ENCODE measurements around the gene DBP.
A peak's percentile ranks its signal among the peaks of the same experiment; 100 is the strongest.

The DBP gene

GRCh38 chr19:48618278-48618915 is 18.8 kb downstream of the DBP start:
- in situ Hi-C loops (cut with HindIII; ENCODE audit: low pct_ligation_motif_present, low pct_unique_long_range_greater_than_20kb, low sequenced_read_pairs), result no loop called here
- DNase-seq, result no peak

GRCh38 chr19:48617146-48617937 is 19.8 kb downstream of the DBP start:
- in situ Hi-C loops (cut with HindIII; ENCODE audit: low pct_ligation_motif_present, low pct_unique_long_range_greater_than_20kb, low sequenced_read_pairs), result no loop called here
- no peak for DNase-seq

GRCh38 chr19:48616491-48617056 is 20.6 kb downstream of the DBP start:
- in situ Hi-C loops (cut with HindIII; ENCODE audit: low pct_ligation_motif_present, low pct_unique_long_range_greater_than_20kb, low sequenced_read_pairs), result no loop called here
- DNase-seq, result no peak

GRCh38 chr19:48616041-48616436 is 21.1 kb downstream of the DBP start:
- DNase-seq, result no peak
- in situ Hi-C loops (cut with HindIII; ENCODE audit: low pct_ligation_motif_present, low pct_unique_long_range_greater_than_20kb, low sequenced_read_pairs), result no loop called here

GRCh38 chr19:48615231-48616040 is 21.7 kb downstream of the DBP start:
- DNase-seq, result no peak
- in situ Hi-C loops (cut with HindIII; ENCODE audit: low pct_ligation_motif_present, low pct_unique_long_range_greater_than_20kb, low sequenced_read_pairs), result no loop called here

GRCh38 chr19:48614436-48615230 is 22.5 kb downstream of the DBP start, which contains the start of gene FAM83E:
Gene FAM83E (minus strand): TSS chr19:48615076. CDS start chr19:48613372, 1,704 bp downstream.
- in situ Hi-C loops (cut with HindIII; ENCODE audit: low pct_ligation_motif_present, low pct_unique_long_range_greater_than_20kb, low sequenced_read_pairs), result no loop called here
- DNase-seq, result no peak

- in situ Hi-C loops (cut with HindIII; ENCODE audit: low pct_ligation_motif_present, low pct_unique_long_range_greater_than_20kb, low sequenced_read_pairs), result no loop called here
- DNase-seq, result no peak
These were observed 23.2 kb downstream of the DBP start for GRCh38 chr19:48613852-48614435.

- no peak for DNase-seq
These were observed 23.9 kb downstream of the DBP start for GRCh38 chr19:48613024-48613851.

GRCh38 chr19:48611872-48612271 is 25.3 kb downstream of the DBP start:
- no peak for DNase-seq
- in situ Hi-C loops (cut with HindIII; ENCODE audit: low pct_ligation_motif_present, low pct_unique_long_range_greater_than_20kb, low sequenced_read_pairs), result no loop called here

More at GRCh38 chr19:48613024-48613851, 23.9 kb downstream of the DBP start:
- in situ Hi-C loops (cut with HindIII; ENCODE audit: low pct_ligation_motif_present, low pct_unique_long_range_greater_than_20kb, low sequenced_read_pairs), result no loop called here

- no peak for DNase-seq
- in situ Hi-C loops (cut with HindIII; ENCODE audit: low pct_ligation_motif_present, low pct_unique_long_range_greater_than_20kb, low sequenced_read_pairs), result no loop called here
These were observed 27.5 kb downstream of the DBP start for GRCh38 chr19:48609571-48610108.

GRCh38 chr19:48608798-48609263 is 28.3 kb downstream of the DBP start:
- in situ Hi-C loops (cut with HindIII; ENCODE audit: low pct_ligation_motif_present, low pct_unique_long_range_greater_than_20kb, low sequenced_read_pairs), result no loop called here
- DNase-seq, result peak; percentile 59

- in situ Hi-C loops (cut with HindIII; ENCODE audit: low pct_ligation_motif_present, low pct_unique_long_range_greater_than_20kb, low sequenced_read_pairs), result no loop called here
- no peak for DNase-seq
These were observed 29.8 kb downstream of the DBP start for GRCh38 chr19:48607359-48607755.

- no peak for DNase-seq
- in situ Hi-C loops (cut with HindIII; ENCODE audit: low pct_ligation_motif_present, low pct_unique_long_range_greater_than_20kb, low sequenced_read_pairs), result no loop called here
These were observed 30.5 kb downstream of the DBP start, which contains the start of gene SPACA4 for GRCh38 chr19:48606463-48607358. Gene SPACA4 (plus strand): TSS chr19:48606742. CDS start chr19:48606979, 237 bp downstream.

GRCh38 chr19:48603850-48604249 is 33.3 kb downstream of the DBP start:
- DNase-seq, result no peak
- in situ Hi-C loops (cut with HindIII; ENCODE audit: low pct_ligation_motif_present, low pct_unique_long_range_greater_than_20kb, low sequenced_read_pairs), result no loop called here

- in situ Hi-C loops (cut with HindIII; ENCODE audit: low pct_ligation_motif_present, low pct_unique_long_range_greater_than_20kb, low sequenced_read_pairs), result no loop called here
- no peak for DNase-seq
These were observed 33.7 kb downstream of the DBP start for GRCh38 chr19:48603449-48603848.

GRCh38 chr19:48603001-48603400 is 34.2 kb downstream of the DBP start:
- DNase-seq, result no peak
- in situ Hi-C loops (cut with HindIII; ENCODE audit: low pct_ligation_motif_present, low pct_unique_long_range_greater_than_20kb, low sequenced_read_pairs), result no loop called here
